Measurements from ENCODE around the gene ROCK2. TPM values are rescaled to one million over a fixed set of nuclear protein-coding genes. Genes with fewer than 3 reads are reported as not detected.

Gene ROCK2
- total and polyA plus RNA-seq, 2 donors (not counting 1 experiment from before 2014, with no cell fraction given), result 32.0 to 58.1 TPM

DNA sequence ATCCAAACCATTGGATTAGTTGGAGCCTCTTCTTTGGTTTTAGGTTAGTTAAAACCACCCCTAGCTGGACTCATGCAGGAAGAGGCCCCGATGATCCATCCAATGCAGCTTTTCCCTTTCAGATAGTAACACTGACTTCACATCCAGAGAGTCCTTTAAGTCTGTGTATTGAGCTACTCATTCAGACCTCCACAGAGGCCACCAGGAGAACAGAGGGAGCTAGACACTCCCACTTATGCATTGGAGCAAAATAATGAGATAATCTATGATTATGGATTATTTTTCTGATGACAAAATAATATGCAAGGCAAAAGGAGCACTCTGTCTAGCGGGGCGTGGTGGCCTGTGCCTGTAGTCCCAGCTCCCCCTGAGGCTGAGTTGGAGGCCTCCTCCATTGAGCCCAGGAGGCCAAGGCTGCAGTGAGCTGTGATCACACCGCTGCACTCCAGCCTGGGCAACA, 1.6 kb upstream of the ROCK2 start:
- Histone ChIP-seq H3K9me3 (ENCODE audit: control insufficient read depth, insufficient read depth, low read depth, low read length) (no peaks in the 10 kb centered on the region), H3K4me3 (replicated peaks in 1 of 4; ENCODE audit: control extremely low read depth in 1 of 4, insufficient read depth in 1 of 4, low read depth in 3 of 4, low read length in 4 of 4) (no peak overlapping the region), H2AFZ (ENCODE audit: low read length) (no peak overlapping the region), H3K27ac (ENCODE audit: insufficient read depth, low read length) (no peak overlapping the region), H3K36me3 (ENCODE audit: control insufficient read depth, insufficient read depth, low read length) (no peaks in the 10 kb centered on the region), H3K9ac (ENCODE audit: insufficient read depth, low read length) (no peak overlapping the region), H4K20me1 (ENCODE audit: control insufficient read depth, extremely low read depth, insufficient read depth, low read length) (peaks cover 4% of the 10 kb centered on the region), H3K79me2 (ENCODE audit: control insufficient read depth, insufficient read depth, low read length) (peaks cover 29% of the 10 kb centered on the region), H3K27me3 (ENCODE audit: control insufficient read depth, insufficient read depth, low read length) (no peaks in the 10 kb centered on the region), H3K4me1 (ENCODE audit: control insufficient read depth, extremely low read depth, insufficient read depth, low read length) (peaks cover 2% of the 10 kb centered on the region), H3K4me2 (ENCODE audit: extremely low read depth, insufficient read depth, low read length) (no peak overlapping the region)
- TF ChIP-seq EZH2 (IDR thresholded peaks at IDR 0.05; ENCODE audit: low read length, missing control alignments), result no peak
- TF ChIP-seq, protein P1, sequence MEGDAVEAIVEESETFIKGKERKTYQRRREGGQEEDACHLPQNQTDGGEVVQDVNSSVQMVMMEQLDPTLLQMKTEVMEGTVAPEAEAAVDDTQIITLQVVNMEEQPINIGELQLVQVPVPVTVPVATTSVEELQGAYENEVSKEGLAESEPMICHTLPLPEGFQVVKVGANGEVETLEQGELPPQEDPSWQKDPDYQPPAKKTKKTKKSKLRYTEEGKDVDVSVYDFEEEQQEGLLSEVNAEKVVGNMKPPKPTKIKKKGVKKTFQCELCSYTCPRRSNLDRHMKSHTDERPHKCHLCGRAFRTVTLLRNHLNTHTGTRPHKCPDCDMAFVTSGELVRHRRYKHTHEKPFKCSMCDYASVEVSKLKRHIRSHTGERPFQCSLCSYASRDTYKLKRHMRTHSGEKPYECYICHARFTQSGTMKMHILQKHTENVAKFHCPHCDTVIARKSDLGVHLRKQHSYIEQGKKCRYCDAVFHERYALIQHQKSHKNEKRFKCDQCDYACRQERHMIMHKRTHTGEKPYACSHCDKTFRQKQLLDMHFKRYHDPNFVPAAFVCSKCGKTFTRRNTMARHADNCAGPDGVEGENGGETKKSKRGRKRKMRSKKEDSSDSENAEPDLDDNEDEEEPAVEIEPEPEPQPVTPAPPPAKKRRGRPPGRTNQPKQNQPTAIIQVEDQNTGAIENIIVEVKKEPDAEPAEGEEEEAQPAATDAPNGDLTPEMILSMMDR (conservative IDR thresholded peaks at IDR 0.05 in 1 of 2, IDR thresholded peaks at IDR 0.05 in 1 of 2; ENCODE audit: low read depth in 1 of 2, low read length in 2 of 2), result no peak
- DNase-seq (ENCODE audit: low read depth in 2 of 2), result no peak

DNA sequence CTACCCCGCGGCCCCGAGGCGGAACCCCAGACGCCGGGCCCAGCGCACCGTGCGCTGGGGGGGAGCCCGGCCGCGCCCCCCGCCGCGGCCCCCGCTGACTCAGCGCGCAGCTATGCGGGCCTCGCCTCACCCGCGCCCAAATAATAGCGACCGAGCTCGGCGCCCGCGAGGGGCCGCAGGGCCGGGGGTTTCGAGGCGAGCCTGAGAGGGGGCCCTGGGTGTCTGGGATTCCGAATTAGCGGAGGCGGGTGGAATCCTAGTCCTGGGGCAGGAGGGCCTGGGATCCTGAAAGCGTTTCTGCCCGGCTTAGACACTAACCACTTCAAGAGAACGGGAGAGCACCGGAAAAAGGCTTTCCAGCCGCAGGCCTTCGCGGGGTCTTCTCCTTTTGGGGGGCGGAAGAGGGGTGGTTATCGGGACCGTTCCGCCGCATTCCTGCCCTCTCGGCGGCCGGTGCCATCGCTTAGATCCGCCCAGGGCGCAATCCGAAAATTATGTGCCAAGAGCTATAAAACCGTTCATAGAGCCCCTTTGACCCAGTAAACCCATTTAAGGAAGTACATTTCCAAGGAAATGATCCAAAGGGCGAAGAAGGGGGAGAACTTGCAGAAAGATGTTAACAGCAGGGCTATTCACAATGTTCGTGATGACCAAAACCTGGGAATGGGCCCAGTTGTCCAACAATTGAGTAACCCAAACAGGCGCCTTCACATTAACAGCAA, 681 bp upstream of the ROCK2 start:
- Histone ChIP-seq H3K4me1 (ENCODE audit: control insufficient read depth, extremely low read depth, insufficient read depth, low read length) (peaks cover 3% of the 10 kb centered on the region), H3K9me3 (ENCODE audit: control insufficient read depth, insufficient read depth, low read depth, low read length) (no peaks in the 10 kb centered on the region), H3K36me3 (ENCODE audit: control insufficient read depth, insufficient read depth, low read length) (no peaks in the 10 kb centered on the region), H4K20me1 (ENCODE audit: control insufficient read depth, extremely low read depth, insufficient read depth, low read length) (peaks cover 4% of the 10 kb centered on the region), H3K27me3 (ENCODE audit: control insufficient read depth, insufficient read depth, low read length) (no peaks in the 10 kb centered on the region), H3K4me2 (ENCODE audit: extremely low read depth, insufficient read depth, low read length) (peak overlapping the region; percentile 85), H3K79me2 (ENCODE audit: control insufficient read depth, insufficient read depth, low read length) (peaks cover 39% of the 10 kb centered on the region), H3K4me3 (replicated peaks in 1 of 4; ENCODE audit: control extremely low read depth in 1 of 4, insufficient read depth in 1 of 4, low read depth in 3 of 4, low read length in 4 of 4) (peak overlapping the region; percentile 48 to 72 (median 52)), H3K27ac (ENCODE audit: insufficient read depth, low read length) (peak overlapping the region; percentile 95), H2AFZ (ENCODE audit: low read length) (peak overlapping the region; percentile 40), H3K9ac (ENCODE audit: insufficient read depth, low read length) (peak overlapping the region; percentile 87)
- no peak for TF ChIP-seq EZH2 (IDR thresholded peaks at IDR 0.05; ENCODE audit: low read length, missing control alignments)
- TF ChIP-seq, protein P1 (conservative IDR thresholded peaks at IDR 0.05 in 1 of 2, IDR thresholded peaks at IDR 0.05 in 1 of 2; ENCODE audit: low read depth in 1 of 2, low read length in 2 of 2), result no peak
- peak; percentile 61 to 96 for DNase-seq (ENCODE audit: low read depth in 2 of 2)

DNA sequence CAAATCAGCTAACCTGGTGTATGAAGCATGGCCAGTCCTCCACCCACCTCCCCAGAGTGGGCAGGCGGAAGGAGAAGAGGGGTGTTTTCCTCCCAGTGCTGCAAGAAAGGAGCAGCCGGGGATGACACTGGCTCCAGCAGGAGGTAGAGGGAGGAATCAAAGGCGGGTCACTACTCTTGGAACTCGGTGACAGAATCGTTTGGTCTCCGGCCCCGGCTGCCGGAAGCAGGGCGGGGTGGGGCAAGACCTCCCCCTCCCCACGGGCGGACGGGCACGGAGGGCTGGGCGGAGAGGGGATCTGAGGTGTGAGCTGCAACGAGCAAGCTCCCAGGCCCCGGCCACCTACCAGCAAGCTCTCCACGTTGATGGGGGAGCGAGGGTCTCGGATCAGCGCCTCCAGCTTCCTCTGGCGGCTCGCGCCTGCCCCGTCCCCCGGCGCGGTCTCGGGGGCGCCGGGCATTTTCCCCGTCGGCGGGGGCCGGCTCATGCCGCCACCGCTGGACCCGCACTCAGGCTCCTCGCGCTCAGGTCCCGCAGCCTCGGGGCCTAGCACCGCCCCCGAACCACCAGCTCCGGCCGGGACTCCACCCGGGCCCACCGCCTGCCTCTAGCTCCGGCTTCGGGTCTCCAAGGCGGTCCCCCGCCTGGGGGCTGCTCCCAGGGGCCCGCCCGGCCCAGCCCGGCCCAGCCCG, 640 bp downstream of the ROCK2 start:
- Histone ChIP-seq H3K27me3 (ENCODE audit: control insufficient read depth, insufficient read depth, low read length) (no peaks in the 10 kb centered on the region), H3K9me3 (ENCODE audit: control insufficient read depth, insufficient read depth, low read depth, low read length) (no peaks in the 10 kb centered on the region), H3K9ac (ENCODE audit: insufficient read depth, low read length) (peak overlapping the region; percentile 92), H3K4me2 (ENCODE audit: extremely low read depth, insufficient read depth, low read length) (peak overlapping the region; percentile 96), H3K36me3 (ENCODE audit: control insufficient read depth, insufficient read depth, low read length) (no peaks in the 10 kb centered on the region), H3K4me3 (replicated peaks in 1 of 4; ENCODE audit: control extremely low read depth in 1 of 4, insufficient read depth in 1 of 4, low read depth in 3 of 4, low read length in 4 of 4) (peak overlapping the region; percentile 72 to 99 (median 90)), H2AFZ (ENCODE audit: low read length) (no peak overlapping the region), H3K79me2 (ENCODE audit: control insufficient read depth, insufficient read depth, low read length) (peaks cover 52% of the 10 kb centered on the region), H3K4me1 (ENCODE audit: control insufficient read depth, extremely low read depth, insufficient read depth, low read length) (peaks cover 9% of the 10 kb centered on the region), H3K27ac (ENCODE audit: insufficient read depth, low read length) (peak overlapping the region; percentile 86), H4K20me1 (ENCODE audit: control insufficient read depth, extremely low read depth, insufficient read depth, low read length) (peaks cover 7% of the 10 kb centered on the region)
- peak in 1 of 2 donors; percentile 37 for DNase-seq (ENCODE audit: low read depth in 2 of 2)
- TF ChIP-seq, protein P1 (conservative IDR thresholded peaks at IDR 0.05 in 1 of 2, IDR thresholded peaks at IDR 0.05 in 1 of 2; ENCODE audit: low read depth in 1 of 2, low read length in 2 of 2), result no peak
- TF ChIP-seq EZH2 (IDR thresholded peaks at IDR 0.05; ENCODE audit: low read length, missing control alignments), result no peak
